ENCODE results near the gene HLTF. TPM values are rescaled to one million over a fixed set of nuclear protein-coding genes. Genes with fewer than 3 reads are reported as not detected.

HLTF gene, protein sequence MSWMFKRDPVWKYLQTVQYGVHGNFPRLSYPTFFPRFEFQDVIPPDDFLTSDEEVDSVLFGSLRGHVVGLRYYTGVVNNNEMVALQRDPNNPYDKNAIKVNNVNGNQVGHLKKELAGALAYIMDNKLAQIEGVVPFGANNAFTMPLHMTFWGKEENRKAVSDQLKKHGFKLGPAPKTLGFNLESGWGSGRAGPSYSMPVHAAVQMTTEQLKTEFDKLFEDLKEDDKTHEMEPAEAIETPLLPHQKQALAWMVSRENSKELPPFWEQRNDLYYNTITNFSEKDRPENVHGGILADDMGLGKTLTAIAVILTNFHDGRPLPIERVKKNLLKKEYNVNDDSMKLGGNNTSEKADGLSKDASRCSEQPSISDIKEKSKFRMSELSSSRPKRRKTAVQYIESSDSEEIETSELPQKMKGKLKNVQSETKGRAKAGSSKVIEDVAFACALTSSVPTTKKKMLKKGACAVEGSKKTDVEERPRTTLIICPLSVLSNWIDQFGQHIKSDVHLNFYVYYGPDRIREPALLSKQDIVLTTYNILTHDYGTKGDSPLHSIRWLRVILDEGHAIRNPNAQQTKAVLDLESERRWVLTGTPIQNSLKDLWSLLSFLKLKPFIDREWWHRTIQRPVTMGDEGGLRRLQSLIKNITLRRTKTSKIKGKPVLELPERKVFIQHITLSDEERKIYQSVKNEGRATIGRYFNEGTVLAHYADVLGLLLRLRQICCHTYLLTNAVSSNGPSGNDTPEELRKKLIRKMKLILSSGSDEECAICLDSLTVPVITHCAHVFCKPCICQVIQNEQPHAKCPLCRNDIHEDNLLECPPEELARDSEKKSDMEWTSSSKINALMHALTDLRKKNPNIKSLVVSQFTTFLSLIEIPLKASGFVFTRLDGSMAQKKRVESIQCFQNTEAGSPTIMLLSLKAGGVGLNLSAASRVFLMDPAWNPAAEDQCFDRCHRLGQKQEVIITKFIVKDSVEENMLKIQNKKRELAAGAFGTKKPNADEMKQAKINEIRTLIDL
- total RNA-seq, result 18.1 and 33.5 TPM in 2 replicates

DNA sequence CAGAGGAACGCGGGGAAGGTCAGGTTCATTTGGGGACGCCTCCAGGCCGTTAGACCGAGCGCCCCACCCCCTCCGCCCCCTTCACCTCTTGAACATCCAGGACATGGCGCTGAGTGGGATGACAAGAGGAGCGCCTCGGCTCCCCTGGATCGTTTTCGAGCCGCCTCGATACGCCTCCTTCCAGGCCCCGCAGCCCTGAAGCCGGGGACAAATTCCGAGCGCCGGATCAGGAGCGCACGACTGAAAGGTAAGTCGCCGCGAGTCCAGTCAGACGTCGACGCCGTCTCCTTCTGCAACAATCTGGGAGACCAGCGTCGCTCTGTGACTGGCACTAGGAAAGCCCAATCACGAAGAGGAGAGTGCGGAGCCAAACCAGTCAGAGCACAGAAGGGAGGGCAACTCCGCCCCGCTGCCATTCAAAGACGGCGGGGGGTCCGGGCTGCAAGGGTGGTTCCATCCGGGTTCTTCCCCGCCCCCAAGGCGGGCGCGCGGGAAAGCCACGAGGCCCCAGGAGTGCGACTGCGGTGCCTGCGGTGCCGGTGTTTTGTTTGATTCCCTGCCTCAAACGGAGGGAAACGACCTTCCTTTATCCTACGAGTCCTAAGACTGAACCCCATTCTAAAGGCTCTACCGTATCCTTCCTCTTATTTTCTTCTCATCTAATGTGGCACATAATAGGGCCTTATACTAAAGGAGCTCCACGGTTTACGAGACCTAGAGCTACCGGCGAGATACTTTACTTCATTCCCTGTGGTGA, at the start of gene HLTF:
Gene HLTF (minus strand): TSS at position 302 of the 757 bp plus-strand sequence. CDS start 197 bp downstream, at position 105.

DNA sequence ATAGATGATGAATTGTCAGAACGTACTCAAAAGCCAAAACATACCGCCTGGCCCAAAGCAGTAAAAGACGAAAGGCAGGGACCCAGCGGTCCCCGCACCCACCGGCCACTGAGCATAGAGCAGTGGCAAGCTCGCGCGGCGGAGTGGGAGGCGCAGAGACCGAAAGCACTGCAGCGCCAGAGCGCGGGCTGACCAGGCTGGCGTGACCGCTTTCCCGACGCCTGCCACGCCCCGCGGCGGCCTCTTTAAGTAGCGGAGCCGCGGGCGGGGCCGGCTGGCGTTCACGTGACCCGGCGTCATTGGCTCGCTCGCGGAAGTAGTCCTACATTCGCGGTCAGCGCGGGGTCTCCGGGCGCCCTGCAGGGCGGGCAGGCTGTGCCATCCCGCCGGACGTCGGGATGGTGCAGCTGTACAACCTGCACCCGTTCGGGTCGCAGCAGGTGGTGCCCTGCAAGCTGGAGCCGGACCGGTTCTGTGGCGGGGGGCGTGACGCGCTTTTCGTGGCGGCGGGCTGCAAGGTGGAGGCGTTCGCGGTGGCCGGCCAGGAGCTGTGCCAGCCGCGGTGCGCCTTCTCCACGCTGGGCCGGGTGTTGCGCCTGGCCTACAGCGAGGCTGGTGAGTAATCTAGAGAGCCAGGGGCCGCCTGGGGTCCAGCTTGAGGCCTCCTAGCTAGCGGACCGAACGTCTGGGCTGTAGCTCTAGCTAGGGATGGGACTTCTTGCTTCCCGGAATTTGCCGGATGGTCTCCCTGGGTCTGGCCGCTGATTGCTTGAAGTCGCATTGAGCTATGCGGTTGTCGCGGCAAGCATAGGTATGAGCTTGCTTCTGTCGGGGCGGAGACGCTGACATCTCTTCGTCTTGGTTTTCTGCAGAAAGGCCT, 43.2 kb upstream of the HLTF start, which contains the start of gene HPS3:
Gene HPS3 (plus strand): TSS at position 313 of the 880 bp plus-strand sequence. CDS start 86 bp downstream, at position 399.

DNA sequence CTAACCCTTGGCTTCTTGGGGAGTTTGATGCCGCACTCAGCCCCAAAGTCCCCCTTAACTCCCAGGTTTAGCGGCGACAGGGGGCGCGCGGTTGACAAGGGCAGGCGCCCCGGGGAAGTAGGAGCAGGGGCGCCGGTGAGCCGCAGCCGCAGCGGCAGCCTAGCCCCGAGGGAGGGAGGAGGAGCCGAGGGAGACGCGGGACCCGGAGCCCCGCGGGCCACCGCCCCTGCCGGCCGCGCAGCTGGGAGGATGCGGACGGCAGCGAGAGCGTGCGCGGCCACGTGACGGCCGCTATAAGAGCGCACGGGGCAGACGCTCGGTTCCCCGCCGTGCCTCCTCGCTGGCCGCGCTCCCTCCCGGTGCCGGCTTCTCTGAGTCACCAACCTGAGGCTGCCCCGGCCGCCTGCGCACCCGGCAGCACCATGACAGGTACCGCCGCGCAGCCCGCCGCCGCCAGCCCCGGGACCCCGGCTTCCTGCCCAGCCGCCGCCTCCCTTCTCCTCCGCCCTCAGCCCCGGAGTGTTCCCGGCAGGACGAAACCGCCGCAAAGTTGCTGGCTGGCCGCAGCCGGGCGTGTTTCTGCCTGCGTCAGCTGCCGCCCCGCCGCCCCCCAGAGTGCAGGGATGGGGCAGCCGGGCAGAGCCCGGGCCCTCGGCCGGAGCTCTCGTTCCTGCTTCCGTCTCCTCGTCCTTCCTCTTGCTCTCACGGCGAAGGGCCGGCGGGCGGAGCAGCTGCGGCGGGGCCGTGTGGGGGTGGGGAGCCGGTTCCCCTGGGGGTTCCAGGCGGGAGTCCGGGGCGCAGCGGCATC, 94.9 kb downstream of the HLTF start, which contains the start of gene GYG1:
Gene GYG1 (plus strand): TSS at position 322 of the 808 bp plus-strand sequence. CDS start 101 bp downstream, at position 423.

Other genes starting within 250 kb of the HLTF start
- 0.31 and 1.5 TPM in 2 replicates for gene CPA3, start 221.2 kb downstream of the HLTF start, total RNA-seq
- 29.3 and 44.7 TPM in 2 replicates for gene GYG1, start 95.0 kb downstream of the HLTF start, total RNA-seq
- gene HPS3, start 43.1 kb upstream of the HLTF start, total RNA-seq, result 14.9 and 18.4 TPM in 2 replicates
- gene CP, start 135.3 kb upstream of the HLTF start, total RNA-seq, result 0.81 and 2.5 TPM in 2 replicates
- 248 and 498 TPM in 2 replicates for gene TM4SF18, start 247.1 kb upstream of the HLTF start, total RNA-seq